ENCODE results near the gene ASCL2.

DNA sequence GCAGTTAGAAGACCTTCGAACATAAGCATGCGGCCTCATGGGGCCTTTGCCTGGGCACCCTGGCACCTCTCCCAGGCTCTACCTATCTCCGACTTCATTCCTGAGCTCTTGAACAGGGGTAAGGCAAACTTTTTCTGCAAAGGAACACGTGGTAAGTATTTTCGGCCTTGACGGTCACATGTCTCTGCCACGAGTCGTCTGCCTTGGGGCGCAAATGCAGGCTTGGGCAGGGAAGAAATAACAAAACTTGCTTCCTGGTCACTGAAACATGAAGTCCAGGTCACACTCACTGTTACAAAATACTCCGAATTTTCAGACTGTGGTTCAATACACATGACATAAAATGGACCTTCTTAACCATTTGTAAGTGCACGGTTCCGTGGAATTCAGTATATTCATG, 3.4 kb upstream of the ASCL2 start:
- TF ChIP-seq, protein P1, sequence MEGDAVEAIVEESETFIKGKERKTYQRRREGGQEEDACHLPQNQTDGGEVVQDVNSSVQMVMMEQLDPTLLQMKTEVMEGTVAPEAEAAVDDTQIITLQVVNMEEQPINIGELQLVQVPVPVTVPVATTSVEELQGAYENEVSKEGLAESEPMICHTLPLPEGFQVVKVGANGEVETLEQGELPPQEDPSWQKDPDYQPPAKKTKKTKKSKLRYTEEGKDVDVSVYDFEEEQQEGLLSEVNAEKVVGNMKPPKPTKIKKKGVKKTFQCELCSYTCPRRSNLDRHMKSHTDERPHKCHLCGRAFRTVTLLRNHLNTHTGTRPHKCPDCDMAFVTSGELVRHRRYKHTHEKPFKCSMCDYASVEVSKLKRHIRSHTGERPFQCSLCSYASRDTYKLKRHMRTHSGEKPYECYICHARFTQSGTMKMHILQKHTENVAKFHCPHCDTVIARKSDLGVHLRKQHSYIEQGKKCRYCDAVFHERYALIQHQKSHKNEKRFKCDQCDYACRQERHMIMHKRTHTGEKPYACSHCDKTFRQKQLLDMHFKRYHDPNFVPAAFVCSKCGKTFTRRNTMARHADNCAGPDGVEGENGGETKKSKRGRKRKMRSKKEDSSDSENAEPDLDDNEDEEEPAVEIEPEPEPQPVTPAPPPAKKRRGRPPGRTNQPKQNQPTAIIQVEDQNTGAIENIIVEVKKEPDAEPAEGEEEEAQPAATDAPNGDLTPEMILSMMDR (IDR thresholded peaks at IDR 0.05 in 4 of 5, conservative IDR thresholded peaks at IDR 0.05 in 1 of 5): no peak
- no peak for TF ChIP-seq POLR2A (IDR thresholded peaks at IDR 0.05)

All from gastrocnemius medialis (tissue), 4 donors.